ENCODE measurements around the gene ZNF423.
"Not testable (repeated sequence)": the region's sequence is repeated elsewhere in the genome, so short reads cannot be mapped to it uniquely, and the experiment has no call there.

Gene ZNF423

DNA sequence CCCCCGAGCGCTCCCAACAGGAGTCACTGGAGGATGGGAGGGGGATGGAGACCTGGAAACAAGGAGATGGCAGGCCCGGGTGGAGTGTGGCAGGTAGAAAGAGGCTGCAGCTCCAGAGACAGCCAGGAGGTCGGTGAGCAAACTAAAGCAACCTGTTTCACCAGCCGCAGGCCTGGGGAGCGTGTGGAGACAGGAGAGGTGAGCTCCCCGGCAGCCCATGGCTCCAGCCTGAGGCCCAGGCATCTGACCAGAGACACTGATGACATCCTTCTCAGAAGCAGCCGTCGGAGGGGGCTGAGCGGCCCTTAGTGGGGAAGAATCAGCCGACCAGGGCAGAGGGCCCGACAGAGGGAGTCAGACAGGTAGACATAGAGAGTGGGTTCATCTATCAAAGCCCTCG, 165.1 kb downstream of the ZNF423 start:
- DNase-seq = no peak

DNA sequence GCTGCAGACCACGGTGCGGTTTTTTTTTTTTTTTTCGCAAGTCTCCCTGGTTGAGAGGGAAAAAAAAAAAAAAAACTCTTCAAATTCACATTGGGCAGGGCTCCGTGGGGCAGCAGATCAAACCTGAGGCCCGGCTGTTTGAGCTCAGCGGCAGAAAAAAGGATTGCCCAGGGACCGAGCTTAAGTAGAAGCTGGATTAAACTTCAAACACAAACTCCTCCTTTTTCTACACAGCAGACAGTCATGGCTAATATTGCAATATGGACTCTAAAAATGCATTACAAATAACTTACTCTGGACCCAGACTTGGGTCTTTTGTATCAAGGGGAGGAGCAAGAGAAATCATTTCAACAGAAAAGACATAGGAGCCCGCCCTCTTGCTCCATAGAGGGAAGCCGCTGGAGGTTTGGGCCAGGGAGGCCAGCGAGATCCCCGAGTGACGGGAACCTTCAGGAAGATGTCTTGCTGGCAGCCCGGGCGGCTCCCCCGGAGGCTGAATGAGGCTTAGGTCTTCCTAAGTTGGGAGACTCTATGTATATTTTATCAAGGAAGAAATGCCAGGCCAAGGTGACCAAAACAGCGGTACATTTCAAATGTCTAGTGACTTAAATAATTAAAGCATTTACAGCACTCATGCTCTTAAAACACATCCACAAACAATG, 167.7 kb downstream of the ZNF423 start:
- no peak for DNase-seq

DNA sequence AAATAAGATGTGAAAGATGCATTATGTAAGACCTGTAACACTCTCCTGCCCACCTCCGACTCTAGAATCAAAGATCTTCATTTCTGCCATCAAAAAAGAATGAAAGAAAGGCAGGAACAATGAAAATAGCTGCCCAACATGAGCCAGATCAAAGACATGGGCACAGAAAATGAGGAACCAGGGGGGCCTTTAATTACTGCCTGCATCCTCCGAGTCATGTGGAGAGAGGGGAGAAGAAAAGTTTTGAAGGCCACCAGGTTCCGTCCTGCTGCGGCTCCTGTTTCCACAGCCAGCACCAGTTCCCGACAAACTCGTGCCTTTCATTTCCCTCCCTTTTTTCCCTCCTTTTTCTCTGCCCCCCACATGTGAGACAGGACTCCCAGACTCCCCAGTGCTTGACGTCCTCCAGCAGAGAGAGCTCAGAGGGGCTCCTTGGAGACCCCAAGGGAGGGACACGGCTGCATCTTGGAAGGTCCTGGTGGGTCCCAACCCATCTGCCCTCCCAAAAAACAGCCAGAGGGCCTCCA, 168.4 kb downstream of the ZNF423 start:
- no peak for DNase-seq

DNA sequence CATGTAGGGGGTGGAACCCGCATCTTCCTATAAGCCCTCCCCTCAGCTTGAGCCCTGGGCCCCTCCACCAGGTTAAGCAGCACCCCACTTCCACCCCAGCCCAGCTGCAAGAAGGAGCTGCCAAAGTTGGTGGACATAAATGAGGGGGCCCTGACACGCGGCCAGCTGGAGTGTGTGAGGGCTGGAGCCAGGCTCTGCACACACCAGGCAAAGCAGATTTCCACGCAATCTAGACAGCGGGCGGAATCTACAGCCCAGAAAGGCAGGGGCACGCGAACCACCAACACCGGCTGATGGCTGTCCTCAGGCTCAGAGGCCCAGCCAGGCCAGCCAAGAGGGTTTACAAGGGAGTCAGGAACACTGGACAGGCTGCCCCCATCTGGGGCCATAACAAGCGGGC, 171.2 kb downstream of the ZNF423 start:
- no peak for DNase-seq

DNA sequence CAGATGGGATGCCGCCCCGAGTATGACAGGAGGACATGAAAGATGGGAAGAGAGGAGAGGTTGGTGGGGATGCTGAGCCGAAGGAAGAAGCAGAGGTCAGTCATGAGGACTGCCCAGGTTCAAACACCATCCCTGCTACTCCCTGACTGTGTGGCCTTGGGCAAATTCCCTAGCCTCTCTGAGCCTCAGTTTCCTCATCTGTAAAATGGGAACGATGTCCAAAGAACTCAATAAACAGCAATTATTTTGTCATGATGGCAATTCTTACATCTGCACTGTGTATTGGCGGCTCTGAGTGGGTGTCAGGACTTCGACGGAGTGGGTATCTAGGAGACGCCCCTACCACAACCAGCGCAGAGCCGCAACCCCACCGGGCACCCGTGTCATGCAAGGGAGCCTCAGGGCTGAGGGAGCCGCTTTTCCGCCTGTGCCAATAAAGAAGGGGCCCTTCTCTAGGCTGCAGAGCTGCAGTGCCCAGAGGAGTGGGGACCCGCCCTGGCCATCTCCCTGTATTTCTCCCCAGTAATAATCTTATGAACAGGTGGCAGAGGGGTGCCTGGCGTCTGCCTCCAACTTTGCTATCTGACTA, 173.2 kb downstream of the ZNF423 start:
- no peak for DNase-seq

DNA sequence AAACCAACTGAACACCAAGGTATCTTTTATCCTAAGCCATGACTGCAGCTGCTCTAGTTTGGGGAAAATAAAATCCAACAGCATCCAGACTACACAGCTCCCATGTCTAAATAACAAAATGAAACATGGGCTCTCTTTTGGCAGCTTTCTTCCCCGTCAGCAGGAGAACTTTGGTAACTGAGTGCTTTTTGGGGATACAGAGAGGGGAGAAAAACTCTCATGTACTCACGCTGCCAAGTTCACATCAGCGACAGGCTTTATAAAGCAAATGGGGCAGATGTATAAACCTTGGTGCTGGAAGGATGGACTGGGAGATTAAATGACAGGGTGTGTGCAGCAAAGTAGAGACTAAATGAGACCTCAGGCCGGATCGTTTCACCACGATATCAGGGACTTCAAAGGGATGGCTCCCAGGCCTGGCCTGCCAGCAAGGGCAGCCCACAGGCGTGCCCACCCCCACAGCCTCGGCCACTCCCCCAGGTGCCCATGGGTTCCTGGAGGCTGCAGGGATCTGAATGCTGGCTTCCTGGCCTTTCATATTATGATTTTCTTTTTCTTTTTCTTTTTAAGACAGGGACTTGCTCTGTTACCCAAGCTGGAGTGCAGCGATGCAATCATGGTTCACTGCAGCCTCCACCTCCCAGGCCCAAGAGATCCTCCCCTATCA, 174.6 kb downstream of the ZNF423 start:
- no peak for DNase-seq

DNA sequence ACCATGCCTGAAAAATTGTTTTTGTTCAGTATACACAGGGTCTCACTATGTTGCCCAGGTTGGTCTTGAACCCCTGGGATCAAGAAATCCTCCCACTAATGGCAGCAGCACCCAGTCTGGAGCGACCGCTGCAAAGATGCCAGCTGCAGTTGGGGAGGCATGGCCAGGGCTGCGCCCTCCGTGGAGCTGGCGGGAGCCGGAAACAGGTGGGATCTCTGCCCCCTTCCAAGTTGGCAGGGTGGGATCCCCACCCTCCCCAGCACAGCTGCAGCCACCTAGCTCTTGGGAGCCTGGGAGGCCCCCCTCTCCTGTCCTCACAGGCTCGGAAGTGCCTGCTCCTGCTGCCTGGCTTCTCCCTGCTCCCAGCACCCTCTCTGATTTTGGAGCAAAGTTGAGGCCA, 176.8 kb downstream of the ZNF423 start:
- DNase-seq = no peak

DNA sequence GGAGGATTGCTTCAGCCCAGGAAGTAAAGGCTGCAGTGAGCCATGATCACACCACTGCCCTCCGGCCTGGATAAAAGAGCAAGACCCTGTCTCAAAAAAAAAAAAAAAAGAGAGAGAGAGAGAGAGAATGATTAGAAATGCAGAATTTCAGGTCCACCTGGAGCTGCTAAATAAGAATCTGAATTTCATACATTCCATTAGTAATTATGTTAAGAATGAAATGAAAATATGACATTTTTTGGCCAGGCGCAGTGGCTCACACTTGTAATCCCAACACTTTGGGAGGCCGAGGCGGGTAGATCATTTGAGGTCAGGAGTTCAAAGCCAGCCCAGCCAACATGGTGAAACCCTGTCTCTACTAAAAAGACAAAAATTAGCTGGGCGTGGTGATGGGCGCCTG, 178.3 kb downstream of the ZNF423 start:
- not testable (repeated sequence) for DNase-seq

DNA sequence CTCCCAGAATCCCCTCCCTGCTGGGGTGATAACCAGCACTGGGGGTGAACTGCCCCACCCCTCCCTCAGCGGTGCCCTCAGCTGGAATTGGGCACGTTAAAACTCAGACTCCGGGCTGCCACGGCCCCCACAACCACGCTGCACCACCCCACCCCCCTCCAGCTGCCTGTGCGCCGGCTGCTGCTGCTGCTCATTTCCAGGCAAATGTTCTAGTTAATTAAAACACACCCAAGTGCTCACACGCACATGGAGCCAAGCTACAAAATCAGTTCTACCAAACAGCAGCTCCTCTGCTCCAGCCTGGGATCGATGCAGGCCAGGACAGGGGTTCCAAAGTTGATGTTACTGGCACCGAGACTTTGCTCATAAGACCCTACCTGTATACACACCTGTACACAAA, 180.5 kb downstream of the ZNF423 start:
- DNase-seq = no peak

DNA sequence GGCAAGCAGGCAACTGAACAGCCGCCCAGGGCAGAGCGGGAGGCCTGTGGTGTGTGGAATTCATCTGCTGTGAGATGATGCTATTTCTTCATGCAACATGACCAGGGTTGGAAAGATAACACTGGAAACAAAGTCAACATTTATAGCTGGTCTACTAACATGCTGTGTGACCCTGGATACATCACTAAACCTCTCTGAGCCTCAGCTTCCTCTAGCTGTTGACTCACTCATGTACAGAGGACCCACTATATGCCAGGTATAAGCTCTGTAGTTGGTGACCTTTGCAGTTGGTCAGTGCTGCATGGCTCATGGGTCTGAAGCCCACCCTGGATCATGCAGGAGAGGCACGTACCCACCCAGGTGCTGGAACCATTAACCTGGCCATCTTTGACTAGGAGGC, 180.9 kb downstream of the ZNF423 start:
- DNase-seq = no peak

DNA sequence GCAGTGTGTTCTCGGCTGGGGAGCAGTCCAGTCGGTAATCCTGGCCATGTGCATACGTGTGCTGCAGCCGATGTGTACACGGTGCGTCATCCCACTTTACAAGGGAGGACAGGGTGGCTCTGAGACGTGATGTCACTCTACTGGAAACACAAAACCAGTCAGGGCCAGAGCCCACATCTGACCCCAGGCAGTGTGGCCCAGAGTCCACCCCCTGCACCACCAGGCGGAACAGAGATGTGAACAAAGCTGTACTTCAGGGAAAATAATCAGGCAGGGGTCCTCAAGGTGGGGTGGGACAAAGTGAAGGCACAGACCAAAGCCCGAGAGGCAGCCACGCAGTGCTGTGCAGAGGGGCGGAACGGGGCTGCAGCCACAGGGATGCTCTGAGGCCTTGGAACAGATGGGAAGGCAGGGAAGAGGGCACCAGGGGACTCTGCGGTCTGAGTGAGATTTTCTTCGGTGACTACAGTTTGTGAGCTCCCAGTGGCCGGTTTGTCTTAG, 181.5 kb downstream of the ZNF423 start:
- DNase-seq = no peak

DNA sequence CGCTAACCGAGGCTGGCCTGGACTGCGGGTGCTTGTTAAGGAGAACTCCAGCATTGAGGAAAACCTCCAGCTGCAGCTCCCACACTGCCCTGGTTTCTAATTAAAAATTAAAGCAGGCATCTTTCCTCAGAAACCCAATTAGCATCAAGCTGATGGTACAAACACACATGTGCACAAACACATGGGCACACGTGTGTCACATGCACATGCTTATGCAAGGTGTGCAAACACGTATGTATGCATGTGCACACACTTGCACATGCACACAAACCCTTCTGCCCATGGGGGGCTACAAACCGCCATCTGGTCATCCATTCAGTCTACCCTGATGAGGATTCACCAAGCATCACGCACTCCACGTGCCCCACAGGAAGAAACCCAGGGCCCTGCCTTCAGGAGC, 182.5 kb downstream of the ZNF423 start:
- DNase-seq = no peak

DNA sequence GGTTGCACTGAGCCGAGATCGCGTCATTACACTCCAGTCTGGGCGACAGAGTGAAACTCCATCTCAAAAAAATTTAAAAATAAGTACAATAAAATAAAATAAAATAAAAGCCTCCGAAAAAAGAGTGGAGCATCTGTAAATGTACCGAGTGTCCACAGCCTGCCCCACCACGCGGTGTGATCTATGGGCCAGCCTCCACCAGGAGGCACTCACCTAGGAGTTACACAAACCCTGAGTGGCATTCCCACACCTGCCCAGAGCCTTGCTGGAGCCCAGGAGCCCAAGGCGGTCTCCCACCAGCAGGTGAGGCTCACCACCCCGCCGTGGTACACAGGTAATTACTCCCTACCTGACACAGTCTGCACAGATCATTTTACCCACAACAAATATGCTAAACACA, 183.2 kb downstream of the ZNF423 start:
- DNase-seq = no peak

DNA sequence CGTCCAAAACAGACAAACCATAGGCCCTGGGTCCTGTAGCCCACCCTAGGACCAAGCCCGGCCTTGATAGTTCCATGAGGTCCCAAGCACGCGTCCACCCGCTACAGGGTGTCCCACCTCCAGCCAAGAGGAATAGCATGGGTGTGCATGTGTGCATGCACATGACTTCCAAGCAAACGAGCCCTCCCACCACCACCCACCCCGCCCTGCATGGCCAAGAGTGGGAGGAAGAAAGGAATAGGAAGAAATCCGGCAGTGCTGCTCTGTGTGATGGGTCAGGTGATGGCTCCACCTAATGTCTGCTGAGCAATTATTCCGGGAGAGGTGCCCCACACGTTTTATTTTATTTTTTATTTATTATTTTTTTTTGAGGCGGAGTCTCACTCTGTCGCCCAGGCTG, 184.6 kb downstream of the ZNF423 start:
- no peak for DNase-seq

DNA sequence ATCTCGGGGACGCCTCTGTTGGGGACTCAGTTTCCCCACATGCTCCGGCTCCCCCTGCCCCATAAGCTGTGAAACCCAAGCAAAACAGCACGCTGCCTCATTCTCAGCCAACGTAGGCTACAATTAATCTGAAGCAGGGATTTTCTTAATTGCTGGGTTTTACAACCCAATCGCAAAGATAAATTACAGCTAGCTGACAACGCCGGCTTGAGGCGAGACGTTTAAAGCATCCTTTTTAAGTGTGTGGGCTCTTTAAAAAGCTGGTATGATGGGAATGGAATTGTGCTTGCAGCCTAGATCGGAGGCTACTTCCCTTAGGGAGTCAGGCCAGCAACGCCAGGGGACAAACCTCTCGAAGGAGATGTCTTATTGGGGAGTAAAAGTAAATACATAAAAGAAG, 185.3 kb downstream of the ZNF423 start:
- no peak for DNase-seq

DNA sequence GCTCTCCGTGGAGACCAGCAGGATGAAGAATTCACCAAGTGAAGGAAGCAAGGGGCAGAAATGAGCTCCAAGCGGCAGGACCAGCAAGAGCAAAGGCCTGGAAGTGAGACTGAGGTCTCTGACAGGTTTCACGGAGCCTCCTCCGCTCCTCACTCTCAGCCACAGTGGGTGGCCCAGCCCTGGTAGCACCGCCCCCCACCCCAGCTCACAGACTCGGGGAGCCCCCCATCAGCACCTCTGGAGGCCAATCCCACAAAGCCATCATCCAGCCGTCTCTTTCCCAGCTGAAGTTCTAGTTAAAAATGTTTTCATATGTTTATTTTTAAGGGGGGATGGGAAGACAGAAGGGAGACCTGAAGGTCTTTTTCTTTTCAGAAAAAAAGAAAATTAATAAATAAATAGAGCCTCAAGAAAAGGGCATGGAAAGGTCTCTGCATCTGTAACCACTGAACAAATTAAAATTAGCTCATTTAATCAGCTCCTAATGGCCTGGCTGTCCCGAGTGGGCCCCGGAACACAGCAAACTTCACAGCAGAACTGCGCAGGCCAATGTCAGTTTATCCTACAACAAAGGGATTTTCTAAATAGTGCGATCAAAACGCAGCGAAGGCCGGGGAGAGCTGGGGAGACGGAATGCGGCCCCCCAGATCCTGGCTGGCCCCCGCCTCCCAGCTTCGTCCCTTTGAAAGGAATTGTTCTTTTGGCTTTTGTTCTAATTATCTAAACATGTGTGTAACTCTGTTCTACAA, 190.3 kb downstream of the ZNF423 start:
- no peak for DNase-seq

DNA sequence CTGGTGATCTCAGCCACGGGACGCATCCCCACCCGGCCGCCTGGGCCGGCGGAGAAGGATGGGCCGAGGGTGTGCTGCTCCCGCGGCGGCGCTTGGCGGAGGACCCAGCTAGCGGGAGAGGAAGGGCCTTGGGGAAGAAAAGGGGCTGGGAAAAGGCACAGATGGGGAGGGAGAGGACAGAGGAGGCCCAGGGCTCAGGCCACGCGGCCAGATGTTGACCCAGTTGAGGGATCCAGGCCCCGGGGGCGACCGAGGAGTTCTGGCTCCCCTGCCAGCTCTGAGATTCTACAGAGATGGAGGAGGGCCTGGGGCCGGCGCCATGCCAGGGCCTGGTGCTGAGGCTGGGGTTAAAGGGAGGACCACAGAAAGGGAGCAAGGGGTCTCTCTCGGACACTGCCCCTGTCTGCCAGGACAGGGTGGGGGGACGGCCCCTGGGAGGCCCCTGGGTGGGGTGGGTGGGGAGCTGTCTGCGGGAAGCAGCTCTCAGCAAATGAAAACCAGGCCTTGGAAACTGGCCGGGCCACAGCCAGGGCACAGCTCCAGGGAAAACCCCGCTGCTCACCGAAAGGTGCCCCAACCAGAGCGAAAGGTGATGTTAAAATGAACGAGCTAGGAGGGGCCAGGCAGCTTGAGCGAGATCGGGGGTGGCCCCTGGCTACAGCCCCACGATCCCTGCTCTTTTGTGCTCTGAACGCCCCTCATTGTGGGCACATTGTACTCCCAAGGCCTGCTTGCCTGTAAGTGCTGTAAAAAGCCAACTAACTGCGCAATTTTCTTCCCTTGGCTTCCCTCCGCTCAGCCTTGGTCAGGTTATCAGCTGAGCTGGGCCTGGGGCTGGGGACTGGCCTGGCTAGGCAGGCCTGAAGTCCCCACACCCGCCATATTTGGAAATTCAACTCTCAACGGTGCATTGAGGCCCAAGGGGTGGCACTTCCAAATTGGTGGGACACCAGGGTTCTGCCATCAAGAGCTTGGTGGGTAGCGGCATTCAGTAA, 191.4 kb downstream of the ZNF423 start:
- no peak for DNase-seq

DNA sequence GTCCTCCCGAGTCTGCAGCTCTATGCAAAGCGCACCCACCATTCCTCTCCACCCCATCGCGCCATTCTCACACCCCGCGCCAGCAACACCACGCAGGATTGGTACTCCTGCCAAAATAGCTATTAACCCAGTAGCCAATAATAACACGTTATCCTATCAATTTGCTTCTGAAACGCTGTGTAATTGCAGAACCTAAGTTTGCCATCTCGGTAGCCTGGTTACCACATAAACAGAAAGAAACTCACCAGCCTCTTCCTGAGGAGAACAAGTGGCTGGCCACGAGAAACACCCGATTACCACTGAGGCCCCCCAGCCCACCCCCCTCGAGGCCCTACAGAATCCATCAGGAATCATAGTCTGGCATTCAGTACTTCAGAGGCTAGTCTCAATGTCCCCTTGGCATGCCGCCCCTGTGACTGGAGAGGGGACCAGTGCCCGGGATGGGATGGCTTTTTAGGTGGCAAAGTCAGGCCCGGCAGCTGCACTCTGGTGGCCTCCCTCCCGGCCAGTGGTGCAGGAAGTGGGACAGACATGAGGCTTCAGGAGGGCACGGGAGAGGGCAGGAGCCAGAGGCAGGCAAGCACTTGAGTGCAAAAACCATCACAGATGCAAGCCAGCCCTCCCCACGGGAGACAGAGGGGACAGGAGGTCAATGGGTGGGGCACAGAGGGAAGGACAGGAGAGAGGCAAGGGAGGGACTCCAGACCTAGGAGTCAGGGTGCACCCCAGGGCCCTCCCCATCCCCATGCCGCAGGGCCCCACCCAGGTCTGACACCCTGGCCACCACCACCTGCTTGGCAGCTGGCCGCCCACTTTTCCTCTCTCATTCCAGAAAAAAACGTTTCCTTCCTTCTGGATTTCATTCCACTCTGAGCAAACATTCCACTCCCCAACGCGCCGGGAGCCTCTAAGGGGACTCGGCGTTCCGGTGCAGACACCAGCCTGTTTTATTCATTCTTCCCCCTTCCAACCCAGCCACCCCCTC, 192.5 kb downstream of the ZNF423 start:
- DNase-seq = no peak

DNA sequence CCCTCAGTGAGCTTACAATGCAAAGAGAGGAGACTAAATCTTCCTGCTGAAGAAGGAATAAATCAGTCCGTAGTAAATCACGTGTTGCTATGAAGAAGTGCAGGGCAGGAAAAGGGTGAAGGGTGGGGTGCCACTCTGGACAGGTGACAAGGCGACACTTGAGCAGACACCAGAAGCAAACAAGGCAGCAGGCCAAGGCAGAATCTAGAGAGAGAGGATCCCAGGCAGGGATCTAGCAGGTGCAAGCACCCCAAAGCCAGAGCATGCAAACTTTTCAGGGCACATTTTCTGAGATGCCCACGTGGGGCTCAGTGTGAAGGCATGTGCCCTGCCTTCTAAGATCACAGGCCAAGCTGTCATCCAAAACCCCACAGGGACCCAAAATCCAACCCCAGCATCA, 193.3 kb downstream of the ZNF423 start:
- DNase-seq = no peak

DNA sequence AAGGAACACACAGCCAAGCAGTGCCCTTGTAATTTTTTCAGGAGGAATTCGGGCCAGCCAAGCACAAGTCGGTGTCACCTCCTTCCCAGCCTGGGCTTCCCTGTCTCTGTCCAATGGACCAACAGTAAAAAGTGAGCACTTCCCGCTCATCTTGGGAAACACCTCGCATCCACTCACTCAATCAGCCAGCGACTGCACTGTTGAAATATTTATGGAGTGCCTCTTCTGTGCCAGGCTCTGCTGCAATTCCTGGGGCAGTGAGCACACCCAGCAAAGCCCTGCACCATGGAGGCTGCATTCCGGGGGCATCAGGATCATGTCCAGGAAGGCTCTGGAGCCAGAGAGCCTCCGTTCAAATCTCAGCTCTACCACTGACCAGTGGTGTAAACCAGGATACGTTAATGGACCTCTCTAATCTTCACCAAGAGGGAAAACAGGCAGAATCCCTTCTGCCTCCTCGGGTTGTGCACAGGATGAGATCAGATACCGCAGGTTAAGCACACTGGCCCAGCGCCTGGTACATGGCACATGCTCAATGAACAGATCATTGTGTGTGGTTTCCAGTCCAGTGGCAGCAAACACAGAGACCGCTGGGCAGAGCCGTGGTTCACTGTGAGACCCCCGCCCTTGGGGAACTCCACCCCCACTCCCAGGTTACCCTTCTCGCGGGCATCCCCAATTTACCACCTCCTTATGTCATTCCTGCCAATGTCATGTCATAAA, 194.3 kb downstream of the ZNF423 start:
- no peak for DNase-seq
